Tibial artery (tissue), 4 donors: ENCODE data around the gene ZER1.
A peak's percentile ranks its signal among the peaks of the same experiment; 100 is the strongest.

Source experiments
- DNase-seq, 2 donors: peaks; one replicate each; pipeline ENCODE4 v3.0.0-alpha.2; 2019
- H3K27ac ChIP-seq, 2 donors: fragments of 200-600 bp; sonication (generic) in 1 of 2; 1 replicate in 1 of 2; 2 replicates in 1 of 2; pipeline ENCODE4 v1.5.1; 2018 to 2019; ENCODE audit warnings: mild to moderate bottlenecking in 1 of 2
- H3K27me3 ChIP-seq, 2 donors: fragments of 200-600 bp; sonication (generic) in 1 of 2; one replicate each; pipeline versions ENCODE4 v1.5.1 to v1.6.0; 2016 to 2019
- H3K36me3 ChIP-seq, 3 donors: fragments of 200-600 bp; sonication (generic) in 2 of 3; one replicate each; pipeline ENCODE4 v1.5.1; 2016 to 2019; ENCODE audit warnings: mild to moderate bottlenecking in 2 of 3
- H3K4me1 ChIP-seq, 4 donors: fragments of 200-600 bp; sonication (generic) in 2 of 4; 1 replicate in 3 of 4; 2 replicates in 1 of 4; pipeline ENCODE4 v1.5.1; 2016 to 2019
- H3K4me3 ChIP-seq, 2 donors: fragments of 200-600 bp; sonication (generic) in 1 of 2; 1 replicate in 1 of 2; 2 replicates in 1 of 2; pipeline ENCODE4 v1.5.1; 2018 to 2019; ENCODE audit warnings: mild to moderate bottlenecking in 2 of 2
- H3K9me3 ChIP-seq, 3 donors: fragments of 200-600 bp; sonication (generic) in 1 of 3; one replicate each; pipeline ENCODE4 v1.5.1; 2016 to 2019
- intact Hi-C: fragments of 100-400 bp; cut with DNase I; formaldehyde crosslinking; loops from one replicate; pipeline ENCODE4 v1.15.0; 2023; ENCODE audit warnings: low total_unique reads
- TF ChIP-seq, protein P1 (sequence below), 2 experiments: fragments of 200-600 bp in 1 of 2; fragments of 450-650 bp in 1 of 2; IDR thresholded peaks; one replicate each; pipeline ENCODE4 v1.5.1; 2017 to 2019; ENCODE audit warnings: antibody characterized with exemption in 2 of 2, mild to moderate bottlenecking in 1 of 2, moderate library complexity in 1 of 2

ZER1 gene

GRCh38 chr9:128771745-128772519 lies at the start of gene ZER1:
Gene ZER1, minus strand, starts transcription at chr9:128771927. Its CDS starts 16,362 bp downstream, at chr9:128755565.
- Histone ChIP-seq H3K4me3 (peak within 1 kb of the TSS; percentile 84 to 93), H3K27ac (peak within 1 kb of the TSS; percentile 93 to 96), H3K27me3 (no peaks in the 10 kb centered on the region), H3K9me3 (no peaks in the 10 kb centered on the region), H3K36me3 (peaks cover 0 to 10% (median 0%) of the 10 kb centered on the region in 3 donors), H3K4me1 (peaks cover 0 to 30% (median 19%) of the 10 kb centered on the region in 4 donors)
- TF ChIP-seq, protein P1, sequence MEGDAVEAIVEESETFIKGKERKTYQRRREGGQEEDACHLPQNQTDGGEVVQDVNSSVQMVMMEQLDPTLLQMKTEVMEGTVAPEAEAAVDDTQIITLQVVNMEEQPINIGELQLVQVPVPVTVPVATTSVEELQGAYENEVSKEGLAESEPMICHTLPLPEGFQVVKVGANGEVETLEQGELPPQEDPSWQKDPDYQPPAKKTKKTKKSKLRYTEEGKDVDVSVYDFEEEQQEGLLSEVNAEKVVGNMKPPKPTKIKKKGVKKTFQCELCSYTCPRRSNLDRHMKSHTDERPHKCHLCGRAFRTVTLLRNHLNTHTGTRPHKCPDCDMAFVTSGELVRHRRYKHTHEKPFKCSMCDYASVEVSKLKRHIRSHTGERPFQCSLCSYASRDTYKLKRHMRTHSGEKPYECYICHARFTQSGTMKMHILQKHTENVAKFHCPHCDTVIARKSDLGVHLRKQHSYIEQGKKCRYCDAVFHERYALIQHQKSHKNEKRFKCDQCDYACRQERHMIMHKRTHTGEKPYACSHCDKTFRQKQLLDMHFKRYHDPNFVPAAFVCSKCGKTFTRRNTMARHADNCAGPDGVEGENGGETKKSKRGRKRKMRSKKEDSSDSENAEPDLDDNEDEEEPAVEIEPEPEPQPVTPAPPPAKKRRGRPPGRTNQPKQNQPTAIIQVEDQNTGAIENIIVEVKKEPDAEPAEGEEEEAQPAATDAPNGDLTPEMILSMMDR (IDR thresholded peaks at IDR 0.05) = no peak
- intact Hi-C loops = loop anchor here (2.0 kb wide), 1 partner anchor 15 kb away; the partner anchor contains the start of gene TBC1D13
- DNase-seq = peak; percentile 92 to 93

DNA sequence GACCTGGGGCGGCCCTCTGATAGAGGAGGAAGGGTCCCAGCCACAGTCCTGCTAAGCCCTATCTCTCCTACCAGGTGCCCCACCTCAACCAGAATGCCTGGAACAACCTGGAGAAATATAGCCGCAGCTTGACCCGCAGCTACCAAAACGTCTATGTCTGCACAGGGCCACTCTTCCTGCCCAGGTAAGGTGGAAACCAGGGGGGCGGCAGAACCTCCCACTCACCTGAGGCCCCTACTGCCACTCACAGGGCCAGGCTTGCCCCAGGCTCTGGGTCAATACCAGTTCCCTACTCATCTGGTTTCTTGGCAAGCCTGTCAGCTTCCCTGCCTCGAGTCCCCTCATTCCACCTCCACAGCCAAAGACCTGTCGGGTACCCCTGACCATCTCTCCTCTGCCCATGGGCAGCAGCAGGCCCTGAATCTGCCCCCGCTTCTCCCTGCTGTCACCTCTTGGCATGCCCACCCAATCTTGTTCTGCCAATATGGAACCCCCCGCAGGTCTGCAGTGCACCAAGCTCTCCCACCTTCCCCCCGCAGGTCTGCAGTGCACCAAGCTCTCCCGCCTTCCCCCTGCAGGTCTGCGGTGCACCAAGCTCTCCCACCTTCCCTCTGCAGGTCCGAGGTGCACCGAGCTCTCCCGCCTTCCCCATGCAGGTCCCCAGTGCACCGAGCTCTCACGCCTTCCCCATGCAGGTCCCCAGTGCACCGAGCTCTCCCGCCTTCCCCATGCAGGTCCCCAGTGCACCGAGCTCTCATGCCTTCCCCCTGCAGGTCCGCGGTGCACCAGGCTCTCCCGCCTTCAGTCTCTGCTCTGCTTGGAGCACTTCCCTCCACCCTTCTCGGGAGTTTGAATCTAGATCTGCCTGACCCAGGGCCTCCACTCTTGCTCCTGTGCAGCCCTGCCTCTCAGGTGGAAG lies 49.2 kb upstream of the ZER1 start:
- H3K36me3 ChIP-seq = peaks cover 23 to 62% (median 43%) of the 10 kb centered on the region in 3 donors
- no peak for DNase-seq
- peaks cover 5 to 15% (median 11%) of the 10 kb centered on the region in 4 donors for H3K4me1 ChIP-seq
- intact Hi-C loops = no loop called here
- H3K9me3 ChIP-seq = no peaks in the 10 kb centered on the region
- no peak overlapping the region for H3K27ac ChIP-seq
- TF ChIP-seq, protein P1 (IDR thresholded peaks at IDR 0.05) = no peak
- H3K4me3 ChIP-seq = no peak overlapping the region
- H3K27me3 ChIP-seq = no peaks in the 10 kb centered on the region

- no peaks in the 10 kb centered on the region for H3K27me3 ChIP-seq
- DNase-seq = no peak
- peaks cover 5 to 15% (median 11%) of the 10 kb centered on the region in 4 donors for H3K4me1 ChIP-seq
- intact Hi-C loops = no loop called here
- H3K9me3 ChIP-seq = no peaks in the 10 kb centered on the region
- TF ChIP-seq, protein P1 (IDR thresholded peaks at IDR 0.05) = no peak
- peaks cover 16 to 53% (median 35%) of the 10 kb centered on the region in 3 donors for H3K36me3 ChIP-seq
- H3K27ac ChIP-seq = peak overlapping the region in 1 of 2 donors; percentile 82
- peak overlapping the region in 1 of 2 donors; percentile 80 for H3K4me3 ChIP-seq
Observed at GRCh38 chr9:128819716-128820664, 48.3 kb upstream of the ZER1 start.

GRCh38 chr9:128818839-128819715 lies 47.4 kb upstream of the ZER1 start:
- Histone ChIP-seq H3K4me3 (peak overlapping the region; percentile 64 to 80), H3K4me1 (peaks cover 5 to 15% (median 11%) of the 10 kb centered on the region in 4 donors), H3K27ac (peak overlapping the region; percentile 81 to 82), H3K9me3 (no peaks in the 10 kb centered on the region), H3K36me3 (peaks cover 9 to 44% (median 25%) of the 10 kb centered on the region in 3 donors), H3K27me3 (no peaks in the 10 kb centered on the region)
- DNase-seq = no peak
- intact Hi-C loops = no loop called here
- TF ChIP-seq, protein P1 (IDR thresholded peaks at IDR 0.05) = no peak
